Tracheal epithelial cell (primary cell): ENCODE results near the gene ZNF414. TPM values are rescaled to one million over a fixed set of nuclear protein-coding genes. Genes with fewer than 3 reads are reported as not detected.

Experiments used
- total RNA-seq: library from RNA; depleted of rRNA; stranded (reverse); fragments of >200 nt; gene quantifications from 2 replicates; pipeline ENCODE4 v1.2.1, GENCODE V29; 2014

Gene ZNF414, protein sequence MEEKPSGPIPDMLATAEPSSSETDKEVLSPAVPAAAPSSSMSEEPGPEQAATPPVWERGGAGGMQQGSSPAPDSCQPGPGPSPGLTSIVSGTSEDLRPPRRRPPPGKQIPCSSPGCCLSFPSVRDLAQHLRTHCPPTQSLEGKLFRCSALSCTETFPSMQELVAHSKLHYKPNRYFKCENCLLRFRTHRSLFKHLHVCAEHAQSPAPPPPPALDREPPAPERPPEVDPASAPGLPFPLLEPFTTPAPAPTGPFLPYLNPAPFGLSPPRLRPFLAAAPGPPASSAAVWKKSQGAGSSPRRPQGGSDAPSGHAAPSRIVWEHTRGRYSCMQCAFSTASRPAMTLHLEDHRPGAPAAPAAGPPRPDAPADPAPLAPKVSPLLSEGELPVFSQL
- total RNA-seq, result 1.2 and 9.8 TPM in 2 replicates

DNA sequence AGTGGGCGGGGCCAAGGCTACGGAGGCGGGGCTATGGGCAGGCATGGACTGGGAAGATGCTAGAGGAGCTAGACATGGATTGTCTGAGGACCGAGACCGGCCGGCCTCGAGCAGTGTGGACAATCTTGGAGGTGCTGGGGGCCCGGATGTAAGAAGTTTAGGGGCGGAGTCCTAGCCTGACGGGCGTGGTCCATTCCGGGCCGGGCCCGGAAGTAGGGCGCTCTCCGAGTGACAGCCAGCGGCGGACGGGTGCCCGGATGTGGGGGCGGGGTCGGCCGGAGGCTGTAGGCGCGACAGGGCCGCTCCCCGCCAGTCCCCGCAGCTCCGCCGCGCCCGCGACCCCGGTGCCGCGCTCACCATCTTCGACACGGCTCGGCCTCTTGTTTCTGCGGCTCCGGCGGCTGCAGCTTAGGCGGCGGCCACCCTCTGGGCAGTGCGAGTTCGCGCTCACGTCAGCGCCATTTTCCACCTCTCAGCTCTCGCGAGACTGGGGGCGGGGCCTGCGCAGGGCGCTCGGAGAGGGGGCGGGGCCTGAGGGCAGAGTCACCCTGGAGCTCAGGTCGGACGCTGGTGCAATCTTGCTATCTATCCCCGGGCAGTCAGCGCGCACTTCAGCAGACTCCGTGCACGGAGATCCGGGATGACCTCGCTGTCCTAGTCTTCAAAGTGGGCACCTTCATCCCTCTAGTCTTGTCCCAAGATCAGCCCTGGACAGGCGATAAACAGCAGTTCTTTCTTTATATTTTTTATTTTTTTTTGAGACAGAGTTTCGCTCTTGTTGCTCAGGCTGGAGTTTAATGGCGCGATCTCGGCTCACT, at the start of gene ZNF414:
Gene ZNF414, minus strand, starts transcription at position 481 of the 818 bp plus-strand sequence. Its CDS starts 121 bp downstream, at position 360.

Other genes starting within 250 kb of the ZNF414 start
- gene CD320, start 205.8 kb downstream of the ZNF414 start, total RNA-seq, result 14.5 and 28.2 TPM in 2 replicates
- 13.0 and 18.3 TPM in 2 replicates for gene NDUFA7, start 192.8 kb downstream of the ZNF414 start, total RNA-seq
- 386 and 602 TPM in 2 replicates for gene RPS28, start 192.7 kb downstream of the ZNF414 start, total RNA-seq
- gene KANK3, start 170.9 kb downstream of the ZNF414 start, total RNA-seq, result 1.1 and 1.4 TPM in 2 replicates
- 6.0 and 41.4 TPM in 2 replicates for gene ANGPTL4, start 150.0 kb downstream of the ZNF414 start, total RNA-seq
- gene RAB11B, start 123.8 kb downstream of the ZNF414 start, total RNA-seq, result 23.9 and 28.4 TPM in 2 replicates
- 61.2 and 109 TPM in 2 replicates for gene MARCHF2, start 100.9 kb downstream of the ZNF414 start, total RNA-seq
- gene HNRNPM, start 69.2 kb downstream of the ZNF414 start, total RNA-seq, result 39.8 and 53.7 TPM in 2 replicates
- gene PRAM1, start 11.5 kb downstream of the ZNF414 start, total RNA-seq, result not detected in 2 replicates
- 0.21 TPM in 1 of 2 replicates, not detected in the other for gene MYO1F, start 63.3 kb upstream of the ZNF414 start, total RNA-seq
- gene ADAMTS10, start 96.5 kb upstream of the ZNF414 start, total RNA-seq, result 0.24 TPM in 1 of 2 replicates, not detected in the other
- gene NFILZ, start 116.5 kb upstream of the ZNF414 start, total RNA-seq, result not detected in 2 replicates
- not detected in 2 replicates for gene ACTL9, start 184.6 kb upstream of the ZNF414 start, total RNA-seq
- not detected in 2 replicates for gene OR2Z1, start 207.5 kb upstream of the ZNF414 start, total RNA-seq